IPS DF 4.7 (cell line): ENCODE data around the gene KLK13.

Source experiments
- DNase-seq: peaks from one replicate; pipeline ENCODE4 v3.0.0-alpha.2; 2013; ENCODE audit warnings: low spot score; ENCODE audit errors: extremely low read depth

KLK13 gene

DNA sequence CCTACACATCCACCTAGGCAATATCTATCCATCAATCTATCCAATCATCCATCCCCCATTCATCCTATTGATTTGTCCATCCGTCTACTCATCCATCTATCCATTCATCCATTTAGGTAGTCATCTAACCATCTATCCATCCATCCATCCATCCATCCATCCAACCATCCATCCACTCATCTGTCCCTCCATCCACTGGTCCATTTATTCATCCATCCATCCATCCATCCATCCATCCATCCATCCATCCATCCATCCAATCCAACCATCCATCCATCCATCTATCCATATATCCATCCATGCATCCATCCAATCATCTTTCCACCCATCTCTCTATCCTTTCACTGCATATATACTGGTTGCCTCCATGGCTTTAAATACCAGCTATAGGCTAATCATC, 3.9 kb downstream of the KLK13 start:
- DNase-seq = no peak

GRCh38 chr19:51060336-51060735, 4.6 kb downstream of the KLK13 start:
- DNase-seq = no peak

GRCh38 chr19:51059715-51060114, 5.2 kb downstream of the KLK13 start:
- no peak for DNase-seq

DNA sequence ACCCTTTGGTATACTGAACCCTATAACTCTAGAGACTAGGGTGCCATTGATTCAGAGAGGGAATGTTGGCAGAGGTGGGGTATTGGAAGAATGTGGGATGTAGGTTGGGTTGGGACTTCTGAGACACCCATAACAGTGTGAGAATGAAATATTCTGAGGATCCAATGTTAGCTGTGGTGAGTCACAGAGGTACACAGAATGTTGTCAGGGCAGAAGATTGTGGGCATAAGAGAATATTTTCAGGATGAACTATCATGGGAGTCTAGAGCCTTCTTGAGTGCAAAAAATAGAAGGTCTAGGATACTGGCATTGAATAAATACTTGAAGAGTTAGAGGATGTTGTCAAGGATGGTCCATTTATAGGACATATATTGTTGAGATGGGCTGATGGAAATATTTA, 9.0 kb downstream of the KLK13 start:
- DNase-seq = no peak

- DNase-seq = no peak
Observed at GRCh38 chr19:51047031-51047335, 17.9 kb downstream of the KLK13 start.

GRCh38 chr19:51044327-51044726, 20.6 kb downstream of the KLK13 start:
- DNase-seq = no peak

DNA sequence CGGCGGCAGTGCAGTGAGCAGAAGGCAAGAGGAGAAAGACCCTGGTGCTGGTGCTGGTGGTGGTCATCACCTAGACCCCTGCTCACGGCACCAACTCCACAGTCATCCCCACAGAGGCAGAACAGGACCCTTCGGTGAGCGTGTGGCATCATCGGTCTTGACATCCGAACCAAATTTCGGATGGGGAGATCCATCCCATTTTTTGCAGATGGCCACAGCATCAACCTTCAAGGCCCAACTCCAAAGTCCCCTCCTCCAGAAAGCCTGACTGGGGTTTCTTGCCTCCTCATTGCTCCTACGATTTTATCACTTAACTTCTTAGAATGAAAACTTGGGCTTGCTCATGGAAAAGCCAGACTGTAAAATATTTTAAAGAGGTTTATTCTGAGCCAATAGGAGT, 21.4 kb downstream of the KLK13 start:
- DNase-seq = no peak

DNA sequence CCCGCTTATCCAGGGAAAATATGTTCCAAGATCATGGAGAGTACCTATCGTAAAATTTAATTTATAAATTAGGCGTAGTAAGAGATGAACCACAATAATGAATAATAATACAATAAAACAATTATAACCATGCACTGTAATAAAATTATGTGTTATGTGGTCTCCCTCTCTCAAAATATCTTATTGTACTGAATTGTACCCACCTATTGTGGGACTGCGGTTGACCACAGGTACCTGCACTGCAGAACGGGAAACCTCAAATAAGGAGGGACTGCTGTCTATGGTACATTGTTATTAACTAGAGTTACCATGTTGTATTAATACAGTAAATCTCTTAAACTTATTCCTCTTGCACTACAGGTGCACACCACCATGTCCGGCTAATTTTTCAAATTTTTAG, 24.7 kb downstream of the KLK13 start:
- DNase-seq = no peak

DNA sequence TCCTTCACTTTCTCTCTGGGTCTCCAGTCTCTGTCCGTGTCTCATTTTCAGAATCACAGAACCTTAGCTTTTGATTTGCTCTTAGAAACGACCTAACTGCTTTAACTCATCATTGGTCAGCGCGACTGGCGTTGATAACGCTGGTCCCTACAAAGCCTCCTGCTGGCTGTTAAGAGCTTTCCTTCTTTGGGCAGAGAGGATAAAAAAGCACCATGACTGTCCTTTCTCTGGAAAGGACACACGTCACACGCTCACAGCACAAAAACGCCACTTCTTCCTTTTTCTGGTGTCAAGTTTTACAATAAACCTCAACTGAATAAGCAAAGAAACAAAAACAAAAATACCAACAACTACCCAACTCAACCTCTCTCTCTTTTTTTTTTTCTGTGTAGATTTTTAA, 28.4 kb downstream of the KLK13 start:
- DNase-seq = no peak

DNA sequence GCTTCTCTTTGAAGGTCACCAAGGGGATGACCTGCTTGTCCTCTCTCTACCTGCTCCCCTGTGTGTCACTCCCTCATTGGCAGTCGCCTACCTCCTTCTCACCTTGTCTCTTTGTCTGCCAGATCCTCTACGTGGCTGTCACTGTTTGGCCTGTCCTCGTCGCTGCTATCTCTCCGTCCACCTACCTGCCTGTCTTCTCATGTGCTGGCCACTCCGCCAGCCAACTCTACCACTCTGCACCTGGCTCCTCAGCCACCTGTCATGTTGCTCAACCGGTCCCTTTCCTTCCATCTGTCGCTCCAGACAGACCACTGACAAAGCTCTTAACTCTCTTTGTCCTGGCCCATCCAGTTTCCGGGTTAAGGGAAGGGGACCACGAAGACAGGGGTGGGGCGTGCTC, 30.2 kb downstream of the KLK13 start, which contains the start of gene KLK12:
Gene KLK12, minus strand, starts transcription at position 299 of the 400 bp plus-strand sequence. CDS start 381 bp downstream, outside the sequence.
- no peak for DNase-seq

DNA sequence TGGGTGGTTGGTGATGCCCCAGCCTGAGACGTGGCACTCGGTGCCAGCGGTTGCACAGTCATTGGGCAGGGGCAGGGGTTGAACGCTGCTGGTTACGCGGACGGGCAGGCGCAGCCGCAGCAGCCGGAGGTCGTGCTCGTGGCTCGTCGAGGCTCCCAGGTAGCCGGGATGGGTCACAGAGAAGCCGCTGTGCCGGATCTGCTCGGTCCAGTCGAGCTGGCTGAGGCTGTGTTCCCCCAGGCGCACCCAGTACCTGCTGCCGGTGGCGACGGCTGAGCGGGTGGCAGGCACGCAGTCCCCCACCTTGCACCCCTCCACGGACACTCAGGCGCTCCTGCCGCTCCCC, 33.0 kb downstream of the KLK13 start:
- DNase-seq = no peak

DNA sequence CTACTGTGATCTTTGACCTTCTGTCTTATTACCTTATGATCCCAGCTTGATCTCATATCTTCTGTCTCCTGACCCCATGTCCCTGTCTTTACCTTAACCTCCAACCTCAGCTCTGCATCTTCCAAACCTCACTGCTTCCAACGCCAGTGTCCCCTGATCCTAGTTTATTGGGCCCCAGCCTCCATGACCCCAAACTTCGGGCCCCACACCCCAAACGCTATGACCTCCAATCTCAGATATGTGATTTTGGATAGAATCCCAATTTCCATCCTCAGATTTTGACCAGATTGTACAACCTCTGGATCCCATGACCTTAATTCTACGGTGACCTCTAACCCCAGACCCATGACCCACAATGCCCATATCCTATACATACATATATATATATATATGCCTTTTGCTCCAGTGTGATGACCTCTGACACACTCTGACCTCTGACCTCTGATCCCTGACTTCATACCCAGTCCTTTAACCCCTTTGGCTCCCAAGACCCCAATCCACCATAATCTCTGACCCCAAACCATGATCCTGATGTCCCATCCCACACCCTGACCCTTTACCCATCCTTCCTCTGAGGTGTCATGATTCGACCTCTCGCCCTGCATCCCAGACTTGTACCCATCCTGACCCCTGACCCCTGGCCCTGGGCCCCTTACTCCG, 33.5 kb downstream of the KLK13 start:
- no peak for DNase-seq

GRCh38 chr19:51030631-51031030, 34.3 kb downstream of the KLK13 start:
- no peak for DNase-seq

- no peak for DNase-seq
Observed at GRCh38 chr19:51029718-51030117, 35.2 kb downstream of the KLK13 start.

DNA sequence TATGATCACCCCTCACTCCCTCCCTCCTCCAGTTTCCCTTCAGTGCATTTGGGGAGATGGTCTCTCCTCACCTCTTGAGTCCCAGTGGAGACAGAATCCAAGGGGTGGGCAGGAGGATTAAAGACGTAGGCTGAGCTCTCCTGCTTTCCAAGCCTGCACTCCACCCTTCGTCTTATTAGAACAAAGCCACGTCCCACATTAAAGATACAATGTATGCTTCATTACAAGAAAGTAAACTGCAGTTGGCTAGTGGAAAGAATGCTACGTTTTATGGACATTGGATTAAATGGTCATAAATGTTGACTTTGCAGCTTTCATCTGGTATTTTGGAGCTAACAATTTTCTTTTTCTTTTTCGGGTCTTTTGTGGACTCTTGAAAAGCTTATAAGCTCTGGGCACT, 37.0 kb downstream of the KLK13 start:
- DNase-seq = no peak

GRCh38 chr19:51027126-51027806, 37.6 kb downstream of the KLK13 start:
- no peak for DNase-seq

GRCh38 chr19:51026554-51026831, 38.4 kb downstream of the KLK13 start, which contains the start of gene KLK11:
Gene KLK11 (minus strand): TSS chr19:51026616. CDS start chr19:51025631, 985 bp downstream.
- no peak for DNase-seq

- DNase-seq = no peak
Observed at GRCh38 chr19:51025809-51026553, 38.9 kb downstream of the KLK13 start.

DNA sequence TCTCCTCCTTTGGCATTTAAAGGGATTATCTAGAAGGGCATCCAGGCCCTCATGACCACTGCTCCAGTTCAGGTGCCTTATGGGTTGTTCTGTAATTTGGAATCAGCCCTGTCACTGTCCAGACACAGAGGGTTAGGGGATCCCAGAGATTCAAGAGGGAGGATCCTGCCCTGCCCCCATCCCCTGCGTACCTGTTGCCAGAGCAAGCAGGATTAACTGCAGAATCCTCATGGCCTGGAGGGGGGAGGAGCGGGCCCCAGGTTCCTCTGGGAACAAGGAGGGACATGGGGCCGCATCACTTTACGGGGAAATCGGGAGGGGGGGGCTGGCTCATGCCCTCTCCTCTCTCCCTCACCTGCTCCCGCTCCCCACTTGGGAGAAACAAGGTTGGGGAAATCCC, 39.5 kb downstream of the KLK13 start:
- no peak for DNase-seq

- no peak for DNase-seq
Observed at GRCh38 chr19:51024924-51025323, 40.0 kb downstream of the KLK13 start.

DNA sequence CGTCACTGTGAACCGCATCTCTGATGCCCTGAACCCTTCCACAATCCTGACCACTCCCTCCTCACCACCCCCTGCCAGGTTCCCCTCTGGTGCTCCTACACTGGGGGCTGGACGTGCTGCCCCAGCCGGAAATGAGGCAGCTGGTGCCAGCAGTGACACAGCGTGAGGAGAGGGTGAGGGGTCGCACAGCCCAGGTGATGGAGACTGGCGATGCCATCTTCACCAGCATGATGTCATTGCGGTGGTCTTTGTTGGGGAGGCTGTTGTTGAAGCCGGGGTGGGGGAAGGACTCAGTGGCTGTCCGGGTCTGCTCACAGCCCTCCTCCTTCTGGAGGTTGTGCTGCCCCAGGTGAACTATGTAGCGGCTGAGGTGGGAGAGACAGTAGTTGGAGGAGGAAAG, 40.9 kb downstream of the KLK13 start:
- no peak for DNase-seq

GRCh38 chr19:51022526-51022925, 42.4 kb downstream of the KLK13 start:
- no peak for DNase-seq
